ENCODE measurements around the gene VAC14.
"Not testable (repeated sequence)": the region's sequence is repeated elsewhere in the genome, so short reads cannot be mapped to it uniquely, and the experiment has no call there.

Gene VAC14

GRCh38 chr16:70678121-70678897, 122.6 kb downstream of the VAC14 start:
- no peak for DNase-seq

- no peak for DNase-seq
Observed at GRCh38 chr16:70677499-70678120, 123.3 kb downstream of the VAC14 start.

DNA sequence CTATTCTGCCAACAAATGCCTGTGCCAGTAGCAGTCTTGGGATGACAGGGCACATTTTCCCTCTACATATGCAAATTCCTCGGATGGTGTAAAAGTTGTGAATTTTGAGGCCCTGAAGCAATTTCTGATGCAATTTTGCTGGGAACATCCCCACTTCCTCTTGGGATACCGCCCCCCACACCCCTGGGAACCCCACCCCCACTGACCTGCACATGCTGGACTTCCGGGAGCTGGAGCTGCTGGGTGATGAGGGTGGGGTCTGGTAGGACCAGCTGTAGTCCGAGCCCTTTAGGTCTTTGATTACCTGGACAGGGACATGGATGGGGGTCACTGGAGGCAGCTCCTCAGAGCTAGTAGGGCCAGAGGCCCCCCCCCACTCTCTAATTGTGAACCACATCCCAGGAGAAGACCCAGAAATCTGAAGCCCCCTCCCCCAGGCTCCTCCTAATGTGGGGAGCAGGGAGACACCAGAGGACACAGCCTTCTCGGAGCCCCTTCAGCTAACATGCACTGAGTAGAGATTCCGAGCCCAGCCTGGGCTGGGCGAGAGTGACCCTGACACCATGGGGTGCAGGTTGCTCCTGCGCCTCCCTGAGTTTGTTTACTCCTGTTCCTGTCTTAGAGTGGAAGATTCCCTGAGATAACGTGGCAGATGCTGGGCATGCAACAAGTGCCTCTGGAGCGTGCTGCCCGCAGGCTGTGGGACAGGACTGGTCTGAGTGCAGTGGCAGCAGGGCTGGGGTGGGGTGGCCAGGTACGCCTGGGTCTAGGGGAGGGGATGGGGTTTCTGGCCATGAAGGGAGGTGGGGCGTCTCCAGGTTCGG, 124.1 kb downstream of the VAC14 start:
- DNase-seq, result no peak

DNA sequence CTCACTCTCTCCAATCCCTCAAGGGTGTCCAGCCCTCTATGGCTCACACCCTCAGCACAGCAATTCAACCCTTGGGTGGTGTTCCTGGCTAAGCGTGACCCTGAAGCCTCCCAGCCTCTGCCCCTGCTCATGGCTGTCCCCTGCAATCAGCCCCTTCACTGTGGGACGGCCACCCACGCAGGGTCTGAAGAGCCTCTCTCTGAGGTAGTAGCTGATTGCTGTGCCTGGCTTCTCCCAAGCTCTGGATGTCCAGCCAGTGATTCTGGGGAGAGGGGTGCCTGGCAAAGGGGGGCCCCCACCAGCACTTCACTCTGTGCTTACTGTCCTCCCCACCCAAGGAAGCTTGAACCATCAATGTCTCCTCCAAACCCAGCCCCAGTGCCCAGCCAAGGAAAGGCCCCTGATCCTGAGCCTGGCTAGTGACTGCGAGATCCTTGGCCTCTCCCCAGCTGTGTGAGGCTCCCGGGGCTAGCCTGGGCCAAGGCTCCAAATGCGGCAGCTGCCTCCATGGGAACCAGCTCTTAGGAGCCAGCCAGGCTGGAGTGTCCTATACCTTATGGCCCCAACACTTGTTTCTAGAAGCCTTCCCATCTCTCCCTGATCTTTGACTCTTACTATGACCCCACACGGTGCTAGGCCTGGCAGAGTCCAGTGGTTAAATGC, 125.0 kb downstream of the VAC14 start:
- DNase-seq, result no peak

DNA sequence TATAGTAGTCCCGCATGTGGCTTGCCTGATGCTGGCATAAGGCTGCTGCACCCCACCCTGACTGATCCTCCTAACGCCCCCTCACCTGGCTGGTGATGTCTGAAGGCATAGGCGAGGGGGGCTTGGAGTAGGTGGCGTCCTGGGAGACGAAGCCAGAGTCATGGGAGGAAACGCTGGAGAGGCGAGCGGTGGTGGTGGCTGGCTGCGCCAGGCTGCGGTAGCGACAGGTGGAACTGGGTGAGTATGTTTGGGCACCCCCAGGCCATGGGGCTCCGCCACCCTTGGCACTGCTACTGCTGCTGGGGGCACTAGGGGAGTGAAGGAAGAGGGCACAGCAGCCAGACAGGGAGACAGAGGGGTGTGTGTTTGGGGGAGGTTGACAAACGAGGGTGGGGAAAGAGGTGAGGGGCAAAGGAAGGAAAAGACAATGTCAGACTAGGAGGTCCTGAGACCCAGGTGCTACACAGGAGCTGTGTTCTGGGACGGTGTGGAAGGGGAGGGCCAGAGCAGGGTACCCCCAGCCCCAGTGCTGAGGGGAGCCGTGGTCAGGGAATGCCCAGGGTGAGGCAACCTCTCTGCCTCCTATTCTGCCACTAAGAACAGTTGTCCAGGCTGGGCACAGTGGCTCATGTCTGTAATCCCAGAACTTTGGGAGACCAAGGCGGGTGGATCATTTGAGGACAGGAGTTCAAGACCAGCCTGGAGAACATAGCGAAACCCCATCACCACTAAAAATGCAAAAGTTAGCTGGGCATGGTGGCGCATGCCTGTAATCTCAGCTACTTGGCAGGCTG, 126.5 kb downstream of the VAC14 start:
- no peak for DNase-seq

DNA sequence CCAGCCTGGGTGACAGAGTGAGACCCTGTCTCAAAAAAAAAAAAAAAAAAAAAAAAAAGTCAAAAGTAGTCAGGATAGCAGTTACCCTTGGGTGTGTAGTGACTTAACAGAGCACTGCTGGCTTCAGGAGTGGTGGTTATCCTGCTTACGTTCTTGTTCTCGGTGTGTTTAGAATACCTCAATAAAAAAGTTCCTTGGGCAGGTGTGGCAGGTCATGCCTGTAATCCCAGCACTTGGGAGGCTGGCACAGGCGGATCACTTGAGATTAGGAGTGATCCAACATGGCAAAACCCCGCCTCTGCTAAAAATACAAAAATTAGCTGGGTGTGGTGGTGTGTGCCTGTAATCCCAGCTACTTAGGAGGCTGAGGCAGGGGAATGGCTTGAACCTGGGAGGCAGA, 130.0 kb downstream of the VAC14 start:
- not testable (repeated sequence) for DNase-seq

DNA sequence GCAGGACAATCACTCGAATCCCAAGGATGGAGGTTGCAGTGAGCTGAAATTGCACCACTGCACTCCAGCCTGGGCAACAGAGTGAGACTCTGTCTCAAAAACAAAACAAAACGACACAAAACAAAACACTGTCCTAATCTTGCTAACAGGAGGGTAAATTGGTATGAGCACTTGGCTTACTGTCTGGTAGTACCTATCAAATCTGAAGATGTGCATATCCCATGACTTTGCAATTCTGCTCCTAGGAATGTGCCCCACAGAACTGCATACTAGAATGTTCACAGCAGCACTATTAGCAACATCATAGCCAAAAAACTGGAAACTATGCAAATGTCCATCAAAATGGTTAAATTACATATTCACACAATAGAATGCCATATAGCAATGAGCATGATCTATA, 130.8 kb downstream of the VAC14 start:
- no peak for DNase-seq

- DNase-seq, result no peak
Observed at GRCh38 chr16:70665806-70666735, 134.9 kb downstream of the VAC14 start.

DNA sequence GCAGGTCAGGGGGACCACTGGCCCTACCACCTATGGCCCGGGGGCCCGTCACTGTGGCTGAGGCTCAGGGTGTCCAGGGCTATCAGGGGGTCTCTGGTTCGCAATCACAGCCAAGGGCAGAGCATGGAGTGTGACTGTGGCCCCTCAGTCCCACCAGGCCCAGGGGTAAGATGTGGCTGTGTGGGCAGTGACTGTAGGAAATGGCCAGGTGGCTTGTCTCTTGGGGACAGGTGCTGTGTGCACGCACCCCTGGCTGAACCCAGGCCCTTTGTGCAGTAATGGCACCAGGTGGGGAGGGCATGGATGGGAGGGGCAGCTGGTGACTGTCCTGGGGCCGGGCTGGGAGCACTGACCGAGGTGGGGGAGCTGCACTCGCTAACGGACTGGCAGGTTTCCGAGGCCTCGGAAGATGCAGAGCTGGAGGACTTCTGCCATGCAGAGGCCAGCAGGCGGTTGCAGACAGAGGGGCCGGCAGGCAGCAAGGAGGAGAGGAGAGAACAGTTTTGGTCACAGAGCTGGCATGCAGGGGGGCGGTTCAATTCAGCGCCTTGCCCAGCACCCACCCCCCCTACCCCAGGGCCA, 135.8 kb downstream of the VAC14 start:
- DNase-seq, result no peak

- DNase-seq, result no peak
Observed at GRCh38 chr16:70664325-70665112, 136.4 kb downstream of the VAC14 start.

- DNase-seq, result no peak
Observed at GRCh38 chr16:70663524-70664324, 137.2 kb downstream of the VAC14 start.

- DNase-seq, result no peak
Observed at GRCh38 chr16:70662991-70663523, 137.9 kb downstream of the VAC14 start.

DNA sequence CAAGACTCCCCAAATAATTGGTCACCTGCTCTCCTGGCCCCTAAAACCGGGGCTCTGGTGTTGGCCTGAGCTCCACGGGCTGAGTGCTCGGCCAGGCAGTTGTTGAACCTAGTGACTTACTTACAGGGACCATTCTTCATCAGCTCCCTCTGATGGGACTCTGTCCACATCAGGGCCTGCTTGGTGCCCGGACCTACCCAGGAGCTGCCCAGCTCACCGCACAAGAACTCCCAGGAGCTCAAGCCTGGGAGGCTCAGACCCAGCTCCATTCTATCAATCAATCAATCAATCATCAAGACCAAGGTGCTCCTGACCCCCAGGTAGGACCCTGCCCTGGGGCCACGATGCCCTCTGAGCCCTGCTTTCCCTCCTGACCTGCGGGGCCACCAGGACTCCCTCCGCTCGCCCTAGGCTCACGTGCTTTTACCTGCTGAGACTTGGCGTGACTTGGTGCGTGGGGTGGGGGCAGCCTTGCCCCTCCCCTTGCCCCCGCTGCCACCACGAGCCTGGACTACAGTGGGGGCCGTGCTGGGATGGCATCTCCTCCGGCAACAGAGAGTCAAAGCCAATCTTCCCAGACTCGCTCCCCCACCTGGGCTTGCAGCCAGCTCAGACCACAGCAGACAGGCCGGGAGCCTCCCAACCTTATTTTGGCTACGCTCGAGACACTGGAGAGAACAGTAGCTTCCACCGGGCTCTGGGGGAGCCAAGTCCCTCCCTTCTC, 138.9 kb downstream of the VAC14 start:
- DNase-seq, result no peak

DNA sequence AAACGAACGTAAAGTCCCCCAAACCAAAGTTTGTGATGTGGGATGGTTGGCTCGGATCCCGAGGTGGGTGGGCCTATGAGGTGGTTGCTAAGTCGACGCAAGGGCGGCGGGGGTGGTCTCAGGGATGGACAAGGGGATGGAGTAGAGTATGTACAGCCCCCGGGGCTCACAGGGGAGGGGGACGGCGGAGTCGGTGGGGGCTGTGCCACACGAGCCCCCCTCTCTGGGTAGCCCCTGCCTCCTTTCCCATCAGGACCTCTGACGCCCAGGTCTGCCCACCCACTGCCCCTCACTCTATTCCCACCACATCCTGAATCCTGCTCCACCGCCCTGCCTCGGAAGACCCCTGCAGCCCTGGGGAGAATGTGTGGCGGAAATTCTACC, 139.4 kb downstream of the VAC14 start:
- no peak for DNase-seq

GRCh38 chr16:70660672-70661350, 140.1 kb downstream of the VAC14 start:
- DNase-seq, result peak in 1 of 2 experiments; percentile 26

DNA sequence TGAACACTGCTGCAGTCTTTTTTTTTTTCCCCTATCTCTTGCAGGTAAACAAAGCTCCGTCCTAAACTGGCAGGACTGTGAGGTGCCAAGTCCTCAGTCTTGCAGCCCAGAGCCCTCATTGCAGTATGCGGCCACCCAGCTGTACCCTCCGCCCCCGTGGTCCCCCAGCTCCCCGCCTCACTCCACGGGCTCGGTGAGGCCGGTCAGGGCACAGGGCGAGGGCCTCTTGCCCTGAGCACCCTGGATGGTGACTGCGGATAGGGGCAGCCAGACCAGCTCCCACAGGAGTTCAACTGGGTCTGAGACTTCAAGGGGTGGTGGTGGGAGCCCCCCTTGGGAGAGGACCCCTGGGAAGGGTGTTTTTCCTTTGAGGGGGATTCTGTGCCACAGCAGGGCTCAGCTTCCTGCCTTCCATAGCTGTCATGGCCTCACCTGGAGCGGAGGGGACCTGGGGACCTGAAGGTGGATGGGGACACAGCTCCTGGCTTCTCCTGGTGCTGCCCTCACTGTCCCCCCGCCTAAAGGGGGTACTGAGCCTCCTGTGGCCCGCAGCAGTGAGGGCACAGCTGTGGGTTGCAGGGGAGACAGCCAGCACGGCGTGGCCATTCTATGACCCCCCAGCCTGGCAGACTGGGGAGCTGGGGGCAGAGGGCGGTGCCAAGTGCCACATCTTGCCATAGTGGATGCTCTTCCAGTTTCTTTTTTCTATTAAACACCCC, 140.8 kb downstream of the VAC14 start:
- no peak for DNase-seq

- no peak for DNase-seq
Observed at GRCh38 chr16:70659546-70659945, 141.4 kb downstream of the VAC14 start.
